Mononuclear cell (primary cell): ENCODE data around the gene GPD1. TPM values are rescaled to one million over a fixed set of nuclear protein-coding genes. Genes with fewer than 3 reads are reported as not detected.
"Not testable (repeated sequence)": the region's sequence is repeated elsewhere in the genome, so short reads cannot be mapped to it uniquely, and the experiment has no call there.

Experiments used
- H3K27me3 ChIP-seq: 2 replicates; pipeline ENCODE4 v1.6.0; 2011; ENCODE audit warnings: low read length, control low read depth; ENCODE audit not compliant: insufficient read depth
- H3K4me1 ChIP-seq: 2 replicates; pipeline ENCODE4 v1.5.1; 2011; ENCODE audit warnings: mild to moderate bottlenecking, low read length, control low read depth; ENCODE audit not compliant: insufficient read depth
- H3K4me3 ChIP-seq: 2 replicates; pipeline ENCODE4 v1.5.1; 2011; ENCODE audit warnings: mild to moderate bottlenecking, low read length, moderate library complexity
- H3K9me3 ChIP-seq: 2 replicates; pipeline ENCODE4 v1.5.1; 2011; ENCODE audit warnings: low read depth, mild to moderate bottlenecking, control low read depth, low read length
- total RNA-seq: library from RNA; depleted of rRNA; stranded (reverse); fragments of >200 nt; gene quantifications from one replicate; pipeline ENCODE4 v1.2.3, GENCODE V29; 2012

The GPD1 gene
- total RNA-seq, 1 donor, result 0.21 TPM

- no peak overlapping the region for H3K4me3 ChIP-seq
- peaks cover 5% of the 10 kb centered on the region for H3K4me1 ChIP-seq
- no peaks in the 10 kb centered on the region for H3K27me3 ChIP-seq
- H3K9me3 ChIP-seq, result no peaks in the 10 kb centered on the region
Measured at GRCh38 chr12:50119387-50119786, 15.6 kb downstream of the GPD1 start.

- Histone ChIP-seq H3K4me3 (no peak overlapping the region), H3K9me3 (no peaks in the 10 kb centered on the region), H3K4me1 (peaks cover 8% of the 10 kb centered on the region), H3K27me3 (no peaks in the 10 kb centered on the region)
Measured at GRCh38 chr12:50120521-50120920, 16.7 kb downstream of the GPD1 start.

GRCh38 chr12:50120953-50121352 is 17.1 kb downstream of the GPD1 start:
- Histone ChIP-seq H3K4me3 (no peak overlapping the region), H3K4me1 (peaks cover 8% of the 10 kb centered on the region)

GRCh38 chr12:50121641-50122040 is 17.8 kb downstream of the GPD1 start:
- peaks cover 8% of the 10 kb centered on the region for H3K4me1 ChIP-seq
- H3K27me3 ChIP-seq, result no peaks in the 10 kb centered on the region
- no peaks in the 10 kb centered on the region for H3K9me3 ChIP-seq
- no peak overlapping the region for H3K4me3 ChIP-seq

More at GRCh38 chr12:50120953-50121352, 17.1 kb downstream of the GPD1 start:
- no peaks in the 10 kb centered on the region for H3K27me3 ChIP-seq
- no peaks in the 10 kb centered on the region for H3K9me3 ChIP-seq

- H3K9me3 ChIP-seq, result no peaks in the 10 kb centered on the region
- H3K4me3 ChIP-seq, result no peak overlapping the region
- peaks cover 8% of the 10 kb centered on the region for H3K4me1 ChIP-seq
- no peaks in the 10 kb centered on the region for H3K27me3 ChIP-seq
Measured at GRCh38 chr12:50123203-50123602, 19.4 kb downstream of the GPD1 start.

- no peaks in the 10 kb centered on the region for H3K27me3 ChIP-seq
Measured at GRCh38 chr12:50127546-50127945, 23.7 kb downstream of the GPD1 start.

GRCh38 chr12:50129290-50129689 is 25.5 kb downstream of the GPD1 start:
- no peak overlapping the region for H3K4me3 ChIP-seq
- H3K9me3 ChIP-seq, result no peaks in the 10 kb centered on the region
- no peaks in the 10 kb centered on the region for H3K27me3 ChIP-seq
- peaks cover 8% of the 10 kb centered on the region for H3K4me1 ChIP-seq

More at GRCh38 chr12:50127546-50127945, 23.7 kb downstream of the GPD1 start:
- H3K4me3 ChIP-seq, result no peak overlapping the region
- H3K4me1 ChIP-seq, result peaks cover 8% of the 10 kb centered on the region
- no peaks in the 10 kb centered on the region for H3K9me3 ChIP-seq

GRCh38 chr12:50132505-50133135 is 28.8 kb downstream of the GPD1 start:
- Histone ChIP-seq H3K27me3 (no peaks in the 10 kb centered on the region), H3K9me3 (no peaks in the 10 kb centered on the region), H3K4me3 (no peak overlapping the region), H3K4me1 (peaks cover 3% of the 10 kb centered on the region)

GRCh38 chr12:50142993-50143392 is 39.2 kb downstream of the GPD1 start:
- H3K4me1 ChIP-seq, result no peaks in the 10 kb centered on the region

GRCh38 chr12:50145439-50145838 is 41.6 kb downstream of the GPD1 start:
- H3K4me3 ChIP-seq, result no peak overlapping the region
- H3K4me1 ChIP-seq, result no peaks in the 10 kb centered on the region
- H3K9me3 ChIP-seq, result no peaks in the 10 kb centered on the region
- H3K27me3 ChIP-seq, result no peaks in the 10 kb centered on the region

More at GRCh38 chr12:50142993-50143392, 39.2 kb downstream of the GPD1 start:
- H3K4me3 ChIP-seq, result no peak overlapping the region
- H3K27me3 ChIP-seq, result no peaks in the 10 kb centered on the region
- H3K9me3 ChIP-seq, result no peaks in the 10 kb centered on the region

- Histone ChIP-seq H3K27me3 (no peaks in the 10 kb centered on the region), H3K4me1 (no peaks in the 10 kb centered on the region), H3K9me3 (no peaks in the 10 kb centered on the region), H3K4me3 (no peak overlapping the region)
Measured at GRCh38 chr12:50147281-50147680, 43.5 kb downstream of the GPD1 start.

GRCh38 chr12:50148011-50148410 is 44.2 kb downstream of the GPD1 start:
- not testable (repeated sequence) for H3K27me3 ChIP-seq, H3K4me3 ChIP-seq, H3K4me1 ChIP-seq, H3K9me3 ChIP-seq

- H3K4me3 ChIP-seq, result no peak overlapping the region
- H3K9me3 ChIP-seq, result no peaks in the 10 kb centered on the region
- no peaks in the 10 kb centered on the region for H3K27me3 ChIP-seq
- no peaks in the 10 kb centered on the region for H3K4me1 ChIP-seq
Measured at GRCh38 chr12:50149311-50149710, 45.5 kb downstream of the GPD1 start.

- Histone ChIP-seq H3K9me3 (no peaks in the 10 kb centered on the region), H3K4me1 (no peaks in the 10 kb centered on the region), H3K27me3 (no peaks in the 10 kb centered on the region), H3K4me3 (no peak overlapping the region)
Measured at GRCh38 chr12:50151047-50151687, 47.4 kb downstream of the GPD1 start.

GRCh38 chr12:50154947-50155346 is 51.1 kb downstream of the GPD1 start:
- not testable (repeated sequence) for H3K27me3 ChIP-seq, H3K9me3 ChIP-seq, H3K4me3 ChIP-seq, H3K4me1 ChIP-seq

GRCh38 chr12:50156641-50157040 is 52.8 kb downstream of the GPD1 start:
- Histone ChIP-seq H3K27me3 (no peaks in the 10 kb centered on the region), H3K9me3 (no peaks in the 10 kb centered on the region), H3K4me1 (peaks cover 3% of the 10 kb centered on the region), H3K4me3 (no peak overlapping the region)
